ENCODE data around the gene ADAMTSL2. TPM values are rescaled to one million over a fixed set of nuclear protein-coding genes. Genes with fewer than 3 reads are reported as not detected.

ADAMTSL2 gene
- polyA plus RNA-seq, 1 experiment, result not detected

GRCh38 chr9:133587051-133587450 is 52.5 kb downstream of the ADAMTSL2 start:
- CTCF ChIA-PET, result interaction anchor here (1.0 kb wide), 1 partner anchor 14 kb away, joined by 3 read pairs; no protein-coding TSS in a partner anchor

GRCh38 chr9:133587466-133587865 is 53.0 kb downstream of the ADAMTSL2 start:
- Histone ChIP-seq H3K4me3 (ENCODE audit: low read depth, low read length) (no peak overlapping the region), H3K27me3 (ENCODE audit: control insufficient read depth, insufficient read depth, low read length) (peaks cover 28% of the 10 kb centered on the region), H3K36me3 (ENCODE audit: control insufficient read depth, insufficient read depth, low read length) (no peaks in the 10 kb centered on the region)
- ChIA-PET POLR2A (no interaction called here), CTCF (interaction anchor here (1.0 kb wide), 1 partner anchor 14 kb away, joined by 3 read pairs; no protein-coding TSS in a partner anchor)
- DNase-seq (ENCODE audit: low read depth), result no peak
- no peak for TF ChIP-seq CTCF (IDR thresholded peaks at IDR 0.05; ENCODE audit: insufficient read depth, low read depth, low read length)

More at GRCh38 chr9:133587051-133587450, 52.5 kb downstream of the ADAMTSL2 start:
- TF ChIP-seq CTCF (IDR thresholded peaks at IDR 0.05; ENCODE audit: insufficient read depth, low read depth, low read length), result no peak
- Histone ChIP-seq H3K4me3 (ENCODE audit: low read depth, low read length) (no peak overlapping the region), H3K27me3 (ENCODE audit: control insufficient read depth, insufficient read depth, low read length) (peaks cover 29% of the 10 kb centered on the region), H3K36me3 (ENCODE audit: control insufficient read depth, insufficient read depth, low read length) (no peaks in the 10 kb centered on the region)
- no peak for DNase-seq (ENCODE audit: low read depth)
- POLR2A ChIA-PET, result no interaction called here

GRCh38 chr9:133589454-133590227 is 55.1 kb downstream of the ADAMTSL2 start:
- TF ChIP-seq CTCF (IDR thresholded peaks at IDR 0.05; ENCODE audit: insufficient read depth, low read depth, low read length), result peak; percentile 36
- CTCF ChIA-PET, result interaction anchor here (0.6 kb wide), 1 partner anchor 146 kb away, joined by 3 read pairs; no protein-coding TSS in a partner anchor
- Histone ChIP-seq H3K27me3 (ENCODE audit: control insufficient read depth, insufficient read depth, low read length) (peaks cover 15% of the 10 kb centered on the region), H3K4me3 (ENCODE audit: low read depth, low read length) (no peak overlapping the region), H3K36me3 (ENCODE audit: control insufficient read depth, insufficient read depth, low read length) (no peaks in the 10 kb centered on the region)
- DNase-seq (ENCODE audit: low read depth), result no peak
- POLR2A ChIA-PET, result no interaction called here

- Histone ChIP-seq H3K36me3 (ENCODE audit: control insufficient read depth, insufficient read depth, low read length) (no peaks in the 10 kb centered on the region), H3K27me3 (ENCODE audit: control insufficient read depth, insufficient read depth, low read length) (peaks cover 12% of the 10 kb centered on the region), H3K4me3 (ENCODE audit: low read depth, low read length) (no peak overlapping the region)
- ChIA-PET POLR2A (no interaction called here), CTCF (interaction anchor here (0.6 kb wide), 1 partner anchor 145 kb away, joined by 3 read pairs; no protein-coding TSS in a partner anchor)
- no peak for DNase-seq (ENCODE audit: low read depth)
- no peak for TF ChIP-seq CTCF (IDR thresholded peaks at IDR 0.05; ENCODE audit: insufficient read depth, low read depth, low read length)
These were observed 55.8 kb downstream of the ADAMTSL2 start for GRCh38 chr9:133590231-133590855.

Measured in BJ (cell line).